Natural killer cell (primary cell): ENCODE data around the gene LRRC8C. TPM values are rescaled to one million over a fixed set of nuclear protein-coding genes. Genes with fewer than 3 reads are reported as not detected.

Source experiments
- ATAC-seq, 3 donors: fragments of 150-1000 bp in 2 of 3; fragments of 200-7000 bp in 1 of 3; cut with Tn5 transposase; 1 replicate in 1 of 3; 2 replicates in 2 of 3; pipeline ENCODE4 v1.10.0; 2021; ENCODE audit warnings: mild to moderate bottlenecking in 2 of 3, moderate library complexity in 2 of 3
- DNase-seq, 2 donors: peaks; one replicate each; pipeline versions ENCODE4 v3.0.0 to v3.0.0-alpha.2; 2013 to 2021; ENCODE audit warnings: mixed read lengths in 1 of 2
- H3K27ac ChIP-seq: one replicate; pipeline ENCODE4 v1.5.1; 2013; ENCODE audit warnings: mild to moderate bottlenecking, low read length
- H3K27me3 ChIP-seq: one replicate; pipeline ENCODE4 v1.6.1; 2013; ENCODE audit warnings: low read length; ENCODE audit not compliant: control insufficient read depth, insufficient read depth
- H3K36me3 ChIP-seq: one replicate; pipeline ENCODE4 v1.6.1; 2013; ENCODE audit warnings: low read length; ENCODE audit not compliant: control insufficient read depth, insufficient read depth
- H3K4me1 ChIP-seq: one replicate; pipeline ENCODE4 v1.6.1; 2013; ENCODE audit warnings: low read length; ENCODE audit not compliant: control insufficient read depth, insufficient read depth
- H3K4me3 ChIP-seq: one replicate; pipeline ENCODE4 v1.5.1; 2013; ENCODE audit warnings: low read length
- H3K9me3 ChIP-seq: one replicate; pipeline ENCODE4 v1.6.1; 2013; ENCODE audit warnings: low read length; ENCODE audit not compliant: control insufficient read depth, insufficient read depth
- H3K27ac Mint-ChIP-seq, 2 donors: one replicate each; pipeline ENCODE4 v1.8.0; 2022; ENCODE audit warnings: mild to moderate bottlenecking in 2 of 2, mixed read lengths in 2 of 2, moderate library complexity in 1 of 2
- H3K27me3 Mint-ChIP-seq, 2 donors: one replicate each; pipeline ENCODE4 v1.8.0; 2022; ENCODE audit warnings: low read depth in 2 of 2, mixed read lengths in 2 of 2
- H3K36me3 Mint-ChIP-seq: one replicate; pipeline ENCODE4 v1.8.0; 2022; ENCODE audit warnings: mixed read lengths
- H3K4me1 Mint-ChIP-seq, 2 donors: one replicate each; pipeline ENCODE4 v1.8.0; 2022; ENCODE audit warnings: mixed read lengths in 2 of 2
- H3K4me3 Mint-ChIP-seq: one replicate; pipeline ENCODE4 v1.8.0; 2022; ENCODE audit warnings: mild to moderate bottlenecking, moderate library complexity, mixed read lengths
- H3K9me3 Mint-ChIP-seq, 2 donors: one replicate each; pipeline ENCODE4 v1.8.0; 2022; ENCODE audit warnings: mixed read lengths in 2 of 2
- CTCF ChIP-seq: fragments of 200-600 bp; IDR thresholded peaks from one replicate; pipeline ENCODE4 v1.8.0; 2022; ENCODE audit warnings: antibody characterized with exemption
- WGBS: methylation state at CpG from one replicate; pipeline ENCODE4 v1.1.7; 2013; ENCODE audit warnings: missing lambda C conversion rate; ENCODE audit not compliant: insufficient coverage; 5-methylcytosine and 5-hydroxymethylcytosine counted together
- intact Hi-C: fragments of 100-400 bp; cut with micrococcal nuclease; formaldehyde crosslinking; loops from one replicate; pipeline ENCODE4 v1.14.2; 2022
- total RNA-seq, 4 donors: library from RNA; stranded (reverse); fragments of 120-200 nt in 1 of 4; gene quantifications; one replicate each; pipeline versions ENCODE4 v1.2.3 to v1.2.4, GENCODE V29; 2013 to 2022

Gene LRRC8C
- total RNA-seq, 3 donors from 2014 or later (not counting 1 experiment from before 2014, with no cell fraction given), result 7.6 to 19.1 (median 15.1) TPM

GRCh38 chr1:89735479-89735878 is 102.6 kb downstream of the LRRC8C start:
- no peak overlapping the region for H3K4me3 Mint-ChIP-seq
- 94% methylated on average over 1 of the region's 1 CpG for WGBS

GRCh38 chr1:89736937-89737733 is 104.2 kb downstream of the LRRC8C start:
- Mint-ChIP-seq H3K9me3 (no peaks in the 10 kb centered on the region), H3K36me3 (no peaks in the 10 kb centered on the region), H3K27ac (peak overlapping the region in 1 of 2 donors; percentile 10), H3K4me3 (no peak overlapping the region), H3K4me1 (peaks cover 31 to 39% of the 10 kb centered on the region in 2 donors), H3K27me3 (no peaks in the 10 kb centered on the region)
- Histone ChIP-seq H3K27me3 (no peaks in the 10 kb centered on the region), H3K4me1 (peaks cover 16% of the 10 kb centered on the region), H3K9me3 (no peaks in the 10 kb centered on the region), H3K4me3 (no peak overlapping the region), H3K36me3 (no peaks in the 10 kb centered on the region), H3K27ac (no peak overlapping the region)
- ATAC-seq (no peak), DNase-seq (no peak)
- no peak for TF ChIP-seq CTCF
- 100% methylated on average over 1 of the region's 5 CpGs for WGBS
- intact Hi-C loops, result no loop called here

More at GRCh38 chr1:89735479-89735878, 102.6 kb downstream of the LRRC8C start:
- DNase-seq, result no peak
- no peaks in the 10 kb centered on the region for H3K36me3 ChIP-seq
- Mint-ChIP-seq H3K9me3 (no peaks in the 10 kb centered on the region), H3K27ac (no peak overlapping the region), H3K36me3 (no peaks in the 10 kb centered on the region), H3K4me1 (peaks cover 28 to 34% of the 10 kb centered on the region in 2 donors), H3K27me3 (no peaks in the 10 kb centered on the region)
- intact Hi-C loops, result no loop called here
- no peak for ATAC-seq
- TF ChIP-seq CTCF, result no peak
- H3K27me3 ChIP-seq, result no peaks in the 10 kb centered on the region
- H3K27ac ChIP-seq, result no peak overlapping the region
- H3K9me3 ChIP-seq, result no peaks in the 10 kb centered on the region
- H3K4me1 ChIP-seq, result peaks cover 16% of the 10 kb centered on the region
- H3K4me3 ChIP-seq, result no peak overlapping the region

GRCh38 chr1:89737985-89738510 is 105.1 kb downstream of the LRRC8C start:
- 96% methylated on average over 9 of the region's 10 CpGs for WGBS
- Histone ChIP-seq H3K4me3 (no peak overlapping the region), H3K4me1 (peaks cover 16% of the 10 kb centered on the region), H3K9me3 (no peaks in the 10 kb centered on the region), H3K27me3 (no peaks in the 10 kb centered on the region), H3K36me3 (no peaks in the 10 kb centered on the region), H3K27ac (no peak overlapping the region)
- Mint-ChIP-seq H3K36me3 (no peaks in the 10 kb centered on the region), H3K4me3 (no peak overlapping the region), H3K27ac (peak overlapping the region; percentile 10 to 50), H3K9me3 (no peaks in the 10 kb centered on the region), H3K4me1 (peaks cover 34 to 41% of the 10 kb centered on the region in 2 donors), H3K27me3 (no peaks in the 10 kb centered on the region)
- ATAC-seq, result peak in 1 of 3 donors; percentile 14
- intact Hi-C loops, result no loop called here
- TF ChIP-seq CTCF, result no peak
- DNase-seq, result no peak
